ENCODE measurements around the gene SYTL3.

The SYTL3 gene

DNA sequence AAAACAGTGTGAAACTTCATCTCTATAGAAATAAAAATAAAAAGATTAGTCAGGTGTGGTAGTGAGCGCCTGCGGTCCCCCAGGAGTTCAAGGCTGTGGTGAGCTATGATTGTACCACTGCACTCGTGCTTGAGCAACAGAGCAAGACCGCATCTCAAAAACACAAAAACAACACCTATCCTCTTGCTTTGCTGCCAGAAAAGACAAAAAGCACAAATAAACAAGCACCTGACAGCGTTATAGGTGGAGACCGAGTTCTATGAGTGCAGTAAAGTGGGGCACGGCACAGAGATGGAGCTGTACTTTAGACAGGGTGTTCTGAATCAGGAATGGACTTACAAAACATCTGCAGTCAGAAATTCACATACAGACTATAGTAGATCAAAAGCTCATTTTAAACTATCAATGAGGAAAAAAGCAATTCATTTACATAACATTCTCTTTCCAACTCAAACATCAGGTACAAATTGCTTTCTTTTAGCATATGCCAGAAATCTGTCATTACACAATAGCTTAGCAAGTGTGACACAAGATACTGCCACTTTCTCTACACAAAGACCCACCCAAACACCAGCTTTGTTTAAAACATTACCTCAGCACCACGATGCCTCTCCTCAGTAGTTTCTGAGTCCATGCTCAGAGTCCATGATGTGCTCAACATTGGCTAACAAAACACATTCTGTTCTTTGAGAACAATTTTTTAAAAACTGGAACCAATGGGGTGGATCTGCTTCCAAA is 159.3 kb downstream of the SYTL3 start:
- DNase-seq (ENCODE audit: extremely low read depth in 1 of 2, low read depth in 1 of 2), result no peak

DNA sequence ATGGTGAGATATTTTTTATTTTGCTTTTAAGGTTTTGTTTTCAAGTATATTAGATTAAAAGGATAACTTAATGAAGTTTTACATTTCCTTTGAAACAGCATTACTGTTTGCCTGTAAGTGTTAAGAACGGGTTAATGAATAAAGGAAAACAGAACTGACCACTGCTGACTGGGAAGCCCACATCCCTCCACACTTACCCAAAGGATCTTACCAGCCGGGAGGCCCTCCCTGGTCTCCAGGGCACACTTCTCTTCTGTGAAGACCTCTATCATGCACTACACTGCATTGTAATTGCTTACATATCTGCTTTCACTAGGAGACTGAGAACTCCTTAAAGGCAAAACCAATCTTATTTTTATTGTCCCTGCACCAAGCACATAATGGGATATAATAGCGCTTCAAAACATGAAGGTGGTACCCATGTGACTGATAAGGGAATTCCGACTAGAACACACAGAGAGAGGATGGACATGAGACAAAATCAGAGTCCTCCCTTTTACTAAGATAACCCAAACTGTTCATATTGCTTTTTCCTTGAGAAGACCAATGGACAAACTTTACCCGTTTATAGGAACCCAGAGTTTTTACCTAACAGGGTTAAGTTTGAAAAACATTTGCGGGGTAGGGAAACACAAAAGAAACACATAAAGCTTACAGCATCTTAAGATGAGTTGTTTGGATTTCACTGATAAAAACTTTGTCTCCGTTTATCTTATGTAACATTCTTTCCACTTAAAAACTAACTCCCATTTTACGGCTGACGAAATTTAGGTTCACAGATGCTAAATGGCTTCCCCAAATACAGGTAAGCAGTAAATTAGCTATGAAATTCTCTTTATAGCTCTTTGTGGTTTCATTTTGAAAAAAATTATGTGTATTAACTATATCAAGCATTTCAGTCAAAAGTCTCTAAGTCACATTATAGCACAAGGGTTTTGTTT is 160.6 kb downstream of the SYTL3 start:
- no peak for DNase-seq (ENCODE audit: extremely low read depth in 1 of 2, low read depth in 1 of 2)

DNA sequence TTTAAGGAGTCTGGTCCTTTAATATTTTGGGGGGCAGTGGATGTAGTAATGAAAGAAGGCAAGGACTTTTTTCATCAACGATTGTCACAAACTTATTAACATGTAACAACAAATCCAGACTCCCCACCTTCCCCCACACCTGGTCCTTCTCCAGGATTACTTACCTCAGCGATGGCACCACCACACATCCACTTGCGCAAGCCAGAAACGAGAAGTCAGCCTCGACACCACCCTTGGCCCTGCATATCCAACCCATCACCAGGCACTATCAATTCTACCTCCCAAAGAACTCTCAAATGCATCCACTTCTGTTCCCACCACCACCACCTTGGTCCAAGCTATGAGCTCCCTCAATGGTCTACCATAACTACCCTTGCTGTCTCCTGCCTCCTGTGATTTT is 162.8 kb downstream of the SYTL3 start:
- DNase-seq (ENCODE audit: extremely low read depth in 1 of 2, low read depth in 1 of 2), result no peak

DNA sequence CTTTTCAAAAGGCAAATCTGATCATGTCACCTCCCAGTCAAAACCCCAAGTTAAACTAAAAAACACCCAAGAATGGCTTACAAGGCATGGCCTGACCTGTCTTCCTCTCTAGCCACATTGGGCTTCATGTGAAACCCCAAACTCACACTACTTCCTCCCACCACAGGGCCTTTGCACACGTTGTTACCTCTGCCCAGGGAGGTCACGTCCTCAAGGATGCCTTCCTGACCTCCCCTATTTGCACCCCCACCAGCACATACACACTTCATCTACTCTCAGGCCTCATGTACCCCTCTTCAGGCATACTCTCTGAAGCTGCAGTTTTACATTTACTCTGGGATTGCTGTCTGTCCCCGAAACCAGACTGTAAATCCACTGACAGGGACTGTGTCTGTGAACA is 163.2 kb downstream of the SYTL3 start:
- DNase-seq (ENCODE audit: extremely low read depth in 1 of 2, low read depth in 1 of 2), result no peak

Measured in stimulated activated CD8-positive, alpha-beta memory T cell treated with anti-CD3 and anti-CD28 coated beads, Interleukin-7, amount 100 ng/mL, for 48 hours (primary cell).